ENCODE measurements around the gene TMEM89.

TMEM89 gene

DNA sequence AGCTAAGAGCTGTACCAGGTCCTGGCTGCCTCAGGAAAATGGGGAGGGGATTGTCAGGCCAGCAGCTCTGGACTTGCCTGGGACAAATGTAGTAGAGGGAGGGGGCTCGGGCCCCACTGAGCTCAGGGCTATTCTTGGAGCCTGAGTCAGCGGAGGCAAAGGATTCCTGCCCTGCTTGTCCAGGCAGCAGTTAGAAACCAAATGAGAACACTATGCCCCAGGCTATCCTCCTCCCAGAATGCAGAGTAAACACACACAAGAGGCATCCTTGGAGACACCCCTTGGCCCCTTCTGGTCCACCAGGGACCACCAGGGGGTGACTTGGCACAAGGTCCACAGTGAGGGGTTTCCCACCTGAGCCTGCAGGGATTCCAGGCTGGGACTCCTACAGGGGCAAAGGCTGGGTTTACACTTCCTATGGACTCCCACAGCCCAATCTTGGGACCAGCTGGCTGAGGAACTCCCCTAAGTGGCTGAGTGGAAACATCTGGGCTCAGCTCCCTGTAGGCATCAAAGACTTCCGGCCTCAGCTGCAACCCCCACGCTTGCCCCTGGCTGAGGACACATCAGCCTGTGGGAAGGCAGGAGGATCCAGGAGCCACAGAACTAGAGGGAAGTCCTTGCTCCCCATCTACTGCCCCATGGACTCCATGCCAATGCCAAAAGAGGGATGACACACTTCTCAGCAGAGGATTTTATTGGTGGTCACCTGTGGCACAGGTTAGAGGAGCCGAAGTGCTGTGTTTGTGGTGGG is 23.1 kb downstream of the TMEM89 start:
- no peak overlapping the region for H3K27ac ChIP-seq
- H3K27me3 ChIP-seq: peaks cover 33% of the 10 kb centered on the region
- H3K4me3 ChIP-seq (ENCODE audit: low read depth in 1 of 2, low read length in 1 of 2): no peak overlapping the region
- H3K4me1 ChIP-seq (ENCODE audit: control insufficient read depth in 1 of 2, insufficient read depth in 1 of 2, low read depth in 1 of 2, low read length in 1 of 2): no peaks in the 10 kb centered on the region
- H3K9me3 ChIP-seq: no peaks in the 10 kb centered on the region
- TF ChIP-seq, protein P1, sequence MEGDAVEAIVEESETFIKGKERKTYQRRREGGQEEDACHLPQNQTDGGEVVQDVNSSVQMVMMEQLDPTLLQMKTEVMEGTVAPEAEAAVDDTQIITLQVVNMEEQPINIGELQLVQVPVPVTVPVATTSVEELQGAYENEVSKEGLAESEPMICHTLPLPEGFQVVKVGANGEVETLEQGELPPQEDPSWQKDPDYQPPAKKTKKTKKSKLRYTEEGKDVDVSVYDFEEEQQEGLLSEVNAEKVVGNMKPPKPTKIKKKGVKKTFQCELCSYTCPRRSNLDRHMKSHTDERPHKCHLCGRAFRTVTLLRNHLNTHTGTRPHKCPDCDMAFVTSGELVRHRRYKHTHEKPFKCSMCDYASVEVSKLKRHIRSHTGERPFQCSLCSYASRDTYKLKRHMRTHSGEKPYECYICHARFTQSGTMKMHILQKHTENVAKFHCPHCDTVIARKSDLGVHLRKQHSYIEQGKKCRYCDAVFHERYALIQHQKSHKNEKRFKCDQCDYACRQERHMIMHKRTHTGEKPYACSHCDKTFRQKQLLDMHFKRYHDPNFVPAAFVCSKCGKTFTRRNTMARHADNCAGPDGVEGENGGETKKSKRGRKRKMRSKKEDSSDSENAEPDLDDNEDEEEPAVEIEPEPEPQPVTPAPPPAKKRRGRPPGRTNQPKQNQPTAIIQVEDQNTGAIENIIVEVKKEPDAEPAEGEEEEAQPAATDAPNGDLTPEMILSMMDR (IDR thresholded peaks at IDR 0.05): no peak
- peaks cover 70% of the 10 kb centered on the region for H3K36me3 ChIP-seq

DNA sequence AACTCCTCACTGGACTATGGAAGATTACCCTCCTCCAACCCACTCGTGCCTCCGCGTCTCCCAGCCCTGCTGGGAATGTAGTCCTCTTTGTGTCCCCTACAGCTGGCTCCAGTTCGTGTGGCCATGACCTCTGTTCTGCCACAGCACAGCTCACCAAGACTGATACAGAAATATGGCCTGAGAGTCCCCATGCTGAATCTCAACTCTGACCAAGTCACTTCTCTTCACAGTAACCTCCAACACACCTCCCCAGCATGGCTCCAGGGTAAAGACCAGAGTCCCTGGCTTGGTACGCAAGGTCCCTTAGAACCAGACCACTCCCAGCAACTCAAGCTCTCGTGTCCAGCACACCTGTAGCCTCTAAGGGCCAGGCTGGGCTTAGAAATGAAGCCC is 24.2 kb downstream of the TMEM89 start:
- no peak overlapping the region for H3K27ac ChIP-seq

DNA sequence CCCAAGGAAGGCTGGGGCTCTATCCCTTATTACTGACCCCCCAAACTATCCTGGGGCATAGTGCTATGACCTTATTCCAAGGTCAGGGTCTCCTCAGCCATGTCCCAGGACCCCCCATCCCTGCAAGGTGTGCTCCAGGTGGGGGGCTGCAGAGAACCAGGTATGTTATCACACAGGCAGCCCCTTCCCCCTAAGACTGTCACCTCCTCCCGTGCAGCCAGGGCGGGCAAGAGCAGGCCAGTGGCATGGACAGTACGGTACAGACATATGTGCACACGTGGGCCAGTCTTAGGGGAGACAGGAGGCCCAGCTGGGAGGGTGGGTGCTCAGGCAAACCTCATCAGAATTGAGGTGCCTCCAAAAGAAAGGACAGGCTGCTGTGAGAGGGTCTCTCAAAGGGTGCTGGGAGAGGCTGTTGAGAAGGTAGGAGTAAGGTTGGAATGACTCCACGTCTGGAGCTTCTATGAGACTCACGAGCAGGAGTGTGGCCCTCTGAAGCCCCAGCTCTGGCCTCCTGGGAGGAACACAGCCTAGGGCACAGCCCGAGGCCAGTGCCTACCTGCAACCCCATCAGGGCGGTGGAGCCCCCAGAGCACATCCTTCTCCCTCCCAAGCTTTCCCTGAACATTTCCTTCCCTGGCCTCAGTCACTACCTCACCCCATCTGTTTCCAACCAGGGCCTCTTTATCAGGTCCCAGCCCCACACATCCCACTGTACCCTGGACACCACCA is 24.7 kb downstream of the TMEM89 start:
- peaks cover 54% of the 10 kb centered on the region for H3K36me3 ChIP-seq
- no peaks in the 10 kb centered on the region for H3K4me1 ChIP-seq (ENCODE audit: control insufficient read depth in 1 of 2, insufficient read depth in 1 of 2, low read depth in 1 of 2, low read length in 1 of 2)
- H3K9me3 ChIP-seq: no peaks in the 10 kb centered on the region
- H3K27ac ChIP-seq: no peak overlapping the region
- peaks cover 50% of the 10 kb centered on the region for H3K27me3 ChIP-seq
- TF ChIP-seq, protein P1 (IDR thresholded peaks at IDR 0.05): no peak
- no peak overlapping the region for H3K4me3 ChIP-seq (ENCODE audit: low read depth in 1 of 2, low read length in 1 of 2)

More for the DNA sequence above, 24.2 kb downstream of the TMEM89 start:
- no peaks in the 10 kb centered on the region for H3K4me1 ChIP-seq (ENCODE audit: control insufficient read depth in 1 of 2, insufficient read depth in 1 of 2, low read depth in 1 of 2, low read length in 1 of 2)
- TF ChIP-seq, protein P1 (IDR thresholded peaks at IDR 0.05): no peak
- no peak overlapping the region for H3K4me3 ChIP-seq (ENCODE audit: low read depth in 1 of 2, low read length in 1 of 2)
- peaks cover 44% of the 10 kb centered on the region for H3K27me3 ChIP-seq
- peaks cover 59% of the 10 kb centered on the region for H3K36me3 ChIP-seq
- no peaks in the 10 kb centered on the region for H3K9me3 ChIP-seq

DNA sequence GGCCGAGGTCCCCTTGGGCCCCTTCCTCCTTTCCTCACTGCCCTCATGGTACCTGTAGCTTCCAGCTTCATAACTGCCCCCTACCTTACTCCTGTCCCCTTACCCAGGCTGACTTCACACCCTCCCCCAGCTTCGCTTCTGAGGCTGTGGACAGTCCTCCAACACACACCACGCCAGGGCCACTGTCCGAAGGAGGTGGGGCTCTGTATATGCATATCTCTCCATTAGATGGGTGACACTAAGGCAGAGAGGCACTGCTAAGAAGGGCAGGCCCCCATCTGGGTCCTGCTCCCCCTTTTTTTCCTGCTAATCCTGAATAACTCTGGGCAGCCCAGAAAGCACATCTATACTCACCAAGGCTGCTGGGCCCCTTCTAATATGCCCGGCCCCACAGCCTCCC is 25.4 kb downstream of the TMEM89 start:
- no peak overlapping the region for H3K4me3 ChIP-seq (ENCODE audit: low read depth in 1 of 2, low read length in 1 of 2)
- H3K27me3 ChIP-seq: peaks cover 56% of the 10 kb centered on the region
- no peaks in the 10 kb centered on the region for H3K4me1 ChIP-seq (ENCODE audit: control insufficient read depth in 1 of 2, insufficient read depth in 1 of 2, low read depth in 1 of 2, low read length in 1 of 2)
- H3K9me3 ChIP-seq: no peaks in the 10 kb centered on the region
- no peak overlapping the region for H3K27ac ChIP-seq
- TF ChIP-seq, protein P1 (IDR thresholded peaks at IDR 0.05): no peak
- H3K36me3 ChIP-seq: peaks cover 47% of the 10 kb centered on the region

DNA sequence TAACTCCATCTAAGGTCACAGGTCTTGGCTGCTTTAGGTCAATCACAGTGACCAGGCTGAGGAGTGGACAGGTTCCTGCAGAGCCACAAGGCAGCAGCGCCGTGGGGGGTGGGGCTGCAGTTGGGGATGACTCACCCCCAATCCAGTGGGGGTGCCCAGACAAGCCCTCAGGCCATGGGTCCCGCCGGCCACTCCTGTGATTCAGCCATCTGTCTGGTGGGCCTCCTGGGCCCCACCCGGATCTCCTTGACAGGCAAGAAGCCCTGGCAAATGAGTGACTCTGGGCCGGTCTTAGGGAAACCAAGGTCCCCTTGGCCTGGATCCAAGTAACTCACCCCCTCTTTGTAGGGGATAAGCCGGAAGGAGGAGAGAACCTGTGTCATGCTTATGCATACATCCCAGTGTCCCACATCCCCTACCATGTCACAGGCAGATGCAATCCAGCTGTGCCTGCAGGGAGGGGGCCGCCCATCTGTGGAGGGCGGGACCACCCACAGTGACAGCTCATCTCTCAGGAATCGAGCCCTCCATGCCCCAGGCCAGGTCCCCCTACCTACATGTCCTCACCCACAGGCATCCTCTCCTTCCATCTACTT is 25.9 kb downstream of the TMEM89 start:
- H3K4me1 ChIP-seq (ENCODE audit: control insufficient read depth in 1 of 2, insufficient read depth in 1 of 2, low read depth in 1 of 2, low read length in 1 of 2): no peaks in the 10 kb centered on the region
- no peak overlapping the region for H3K27ac ChIP-seq
- TF ChIP-seq, protein P1 (IDR thresholded peaks at IDR 0.05): no peak
- H3K9me3 ChIP-seq: no peaks in the 10 kb centered on the region
- H3K4me3 ChIP-seq (ENCODE audit: low read depth in 1 of 2, low read length in 1 of 2): no peak overlapping the region
- peaks cover 62% of the 10 kb centered on the region for H3K27me3 ChIP-seq
- peaks cover 41% of the 10 kb centered on the region for H3K36me3 ChIP-seq

Data from neutrophil (primary cell).